Testis (tissue), 3 donors: ENCODE data around the gene TEX44. TPM values are rescaled to one million over a fixed set of nuclear protein-coding genes. Genes with fewer than 3 reads are reported as not detected.
A peak's percentile ranks its signal among the peaks of the same experiment; 100 is the strongest.

Experiments
- DNase-seq: peaks from one replicate; pipeline ENCODE4 v3.0.0-alpha.2; 2019
- H3K27ac ChIP-seq, 2 donors: fragments of 200-600 bp; sonication (generic); one replicate each; pipeline ENCODE4 v1.5.1; 2019
- H3K27me3 ChIP-seq: fragments of 200-600 bp; sonication (generic); one replicate; pipeline ENCODE4 v1.5.1; 2019
- H3K36me3 ChIP-seq: fragments of 200-600 bp; sonication (generic); one replicate; pipeline ENCODE4 v1.5.1; 2017; ENCODE audit warnings: low read depth; ENCODE audit errors: missing control alignments
- H3K4me1 ChIP-seq: fragments of 200-600 bp; sonication (generic); one replicate; pipeline ENCODE4 v1.5.1; 2019
- H3K4me3 ChIP-seq, 2 donors: fragments of 200-600 bp; sonication (generic); one replicate each; pipeline ENCODE4 v1.5.1; 2017 to 2019
- H3K9me3 ChIP-seq: fragments of 200-600 bp; sonication (generic); one replicate; pipeline ENCODE4 v1.5.1; 2017
- POLR2A ChIP-seq: fragments of 450-650 bp; IDR thresholded peaks from one replicate; pipeline ENCODE4 v1.6.1; 2017; ENCODE audit warnings: antibody characterized with exemption, mild to moderate bottlenecking, moderate library complexity
- WGBS, 2 donors: methylation state at CpG; one replicate each; pipeline ENCODE4 v1.1.5; 2018; 5-methylcytosine and 5-hydroxymethylcytosine counted together
- intact Hi-C: fragments of 100-400 bp; cut with DNase I; formaldehyde crosslinking; loops from one replicate; pipeline ENCODE4 v1.15.1; 2023; ENCODE audit warnings: low total_unique reads
- polyA plus RNA-seq: library from polyadenylated mRNA; stranded (reverse); fragments of 350-450 nt; fragmentation: Illumina TruSeq; extraction: RNeasy Lipid Tissue Mini Kit (QIAGEN cat#74804); gene quantifications from one replicate; pipeline ENCODE4 v1.2.3, GENCODE V29; 2014; ENCODE audit warnings: low read depth, low replicate concordance; ENCODE audit not compliant: insufficient read depth
- total RNA-seq, 2 donors: library from RNA; depleted of rRNA; stranded (reverse); fragments of >200 nt; gene quantifications; one replicate each; pipeline ENCODE4 v1.2.3, GENCODE V29; 2016
- TF ChIP-seq, protein P1 (sequence below), 3 experiments: fragments of 450-650 bp in 2 of 3; fragments of 200-600 bp in 1 of 3; sonication (generic) in 1 of 3; IDR thresholded peaks; one replicate each; pipeline ENCODE4 v1.5.1; 2016 to 2019; ENCODE audit warnings: antibody characterized with exemption in 3 of 3, mild to moderate bottlenecking in 2 of 3, moderate library complexity in 1 of 3

The TEX44 gene
- total and polyA plus RNA-seq, 3 donors from 2014 or later = 84.4 to 248 (median 166) TPM

- intact Hi-C loops = loop anchor here (5.0 kb wide), 1 partner anchor 43 kb away; no protein-coding TSS in a partner anchor
- TF ChIP-seq POLR2A = no peak
- TF ChIP-seq, protein P1, sequence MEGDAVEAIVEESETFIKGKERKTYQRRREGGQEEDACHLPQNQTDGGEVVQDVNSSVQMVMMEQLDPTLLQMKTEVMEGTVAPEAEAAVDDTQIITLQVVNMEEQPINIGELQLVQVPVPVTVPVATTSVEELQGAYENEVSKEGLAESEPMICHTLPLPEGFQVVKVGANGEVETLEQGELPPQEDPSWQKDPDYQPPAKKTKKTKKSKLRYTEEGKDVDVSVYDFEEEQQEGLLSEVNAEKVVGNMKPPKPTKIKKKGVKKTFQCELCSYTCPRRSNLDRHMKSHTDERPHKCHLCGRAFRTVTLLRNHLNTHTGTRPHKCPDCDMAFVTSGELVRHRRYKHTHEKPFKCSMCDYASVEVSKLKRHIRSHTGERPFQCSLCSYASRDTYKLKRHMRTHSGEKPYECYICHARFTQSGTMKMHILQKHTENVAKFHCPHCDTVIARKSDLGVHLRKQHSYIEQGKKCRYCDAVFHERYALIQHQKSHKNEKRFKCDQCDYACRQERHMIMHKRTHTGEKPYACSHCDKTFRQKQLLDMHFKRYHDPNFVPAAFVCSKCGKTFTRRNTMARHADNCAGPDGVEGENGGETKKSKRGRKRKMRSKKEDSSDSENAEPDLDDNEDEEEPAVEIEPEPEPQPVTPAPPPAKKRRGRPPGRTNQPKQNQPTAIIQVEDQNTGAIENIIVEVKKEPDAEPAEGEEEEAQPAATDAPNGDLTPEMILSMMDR (IDR thresholded peaks at IDR 0.05) = no peak
- Histone ChIP-seq H3K4me1 (peaks cover 25% of the 10 kb centered on the region), H3K27me3 (no peaks in the 10 kb centered on the region), H3K9me3 (no peaks in the 10 kb centered on the region), H3K4me3 (peak overlapping the region; percentile 53 to 63), H3K27ac (peak overlapping the region; percentile 93 to 98), H3K36me3 (no peaks in the 10 kb centered on the region)
- DNase-seq = peak; percentile 99
- WGBS, 2 donors = 17 to 37% methylated on average over 17 to 35 of the region's 54 CpGs
Observed at GRCh38 chr2:231604685-231605606, 12.3 kb downstream of the TEX44 start.

GRCh38 chr2:231605607-231606091, 13.0 kb downstream of the TEX44 start:
- intact Hi-C loops = no loop called here
- Histone ChIP-seq H3K4me1 (peaks cover 24% of the 10 kb centered on the region), H3K36me3 (no peaks in the 10 kb centered on the region), H3K27me3 (no peaks in the 10 kb centered on the region), H3K9me3 (no peaks in the 10 kb centered on the region), H3K27ac (peak overlapping the region; percentile 93 to 98), H3K4me3 (no peak overlapping the region)
- WGBS, 2 donors = 64 to 72% methylated on average over 3 to 7 of the region's 7 CpGs
- TF ChIP-seq, protein P1 (IDR thresholded peaks at IDR 0.05) = no peak
- no peak for TF ChIP-seq POLR2A
- DNase-seq = no peak

DNA sequence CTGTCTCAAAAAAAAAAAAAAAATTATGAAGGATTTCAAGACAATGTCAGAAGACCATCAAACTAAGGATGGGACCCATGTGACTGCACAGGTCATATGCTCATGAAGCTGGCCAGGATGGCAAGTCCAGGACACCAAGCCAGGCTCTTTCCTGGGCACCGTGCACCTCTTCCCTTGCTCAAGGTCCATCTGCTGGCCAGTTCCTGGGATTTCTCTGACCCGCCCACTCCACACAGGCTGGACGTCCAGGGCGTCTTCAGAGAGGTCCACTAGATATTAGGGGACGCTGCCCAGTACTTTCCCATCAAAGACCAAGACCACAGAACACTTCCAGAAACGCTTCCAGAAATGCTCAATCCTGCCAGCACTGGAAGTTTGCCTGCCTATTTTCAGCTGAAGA, 14.3 kb downstream of the TEX44 start:
- Histone ChIP-seq H3K9me3 (no peaks in the 10 kb centered on the region), H3K27me3 (no peaks in the 10 kb centered on the region), H3K27ac (no peak overlapping the region), H3K36me3 (no peaks in the 10 kb centered on the region), H3K4me1 (peaks cover 22% of the 10 kb centered on the region), H3K4me3 (no peak overlapping the region)
- no peak for DNase-seq
- intact Hi-C loops = no loop called here
- TF ChIP-seq POLR2A = no peak
- TF ChIP-seq, protein P1 (IDR thresholded peaks at IDR 0.05) = no peak
- 55 to 64% methylated on average over 6 of the region's 6 CpGs for WGBS, 2 donors

- peak overlapping the region in 1 of 2 donors; percentile 86 for H3K27ac ChIP-seq
Observed at GRCh38 chr2:231611273-231612108, 18.8 kb downstream of the TEX44 start.

More at GRCh38 chr2:231611273-231612108, 18.8 kb downstream of the TEX44 start:
- peaks cover 34% of the 10 kb centered on the region for H3K4me1 ChIP-seq
- peak; percentile 40 for DNase-seq
- 31 to 32% methylated on average over 9 of the region's 9 CpGs for WGBS, 2 donors
- no peaks in the 10 kb centered on the region for H3K36me3 ChIP-seq
- no peaks in the 10 kb centered on the region for H3K27me3 ChIP-seq
- intact Hi-C loops = loop anchor here (2.0 to 5.0 kb wide), 2 partner anchors 55 to 101 kb away; no protein-coding TSS in a partner anchor
- H3K4me3 ChIP-seq = no peak overlapping the region
- H3K9me3 ChIP-seq = no peaks in the 10 kb centered on the region
- TF ChIP-seq POLR2A = no peak
- TF ChIP-seq, protein P1 (IDR thresholded peaks at IDR 0.05) = no peak
